Measurements from ENCODE around the gene ADAMTS17.

The ADAMTS17 gene

DNA sequence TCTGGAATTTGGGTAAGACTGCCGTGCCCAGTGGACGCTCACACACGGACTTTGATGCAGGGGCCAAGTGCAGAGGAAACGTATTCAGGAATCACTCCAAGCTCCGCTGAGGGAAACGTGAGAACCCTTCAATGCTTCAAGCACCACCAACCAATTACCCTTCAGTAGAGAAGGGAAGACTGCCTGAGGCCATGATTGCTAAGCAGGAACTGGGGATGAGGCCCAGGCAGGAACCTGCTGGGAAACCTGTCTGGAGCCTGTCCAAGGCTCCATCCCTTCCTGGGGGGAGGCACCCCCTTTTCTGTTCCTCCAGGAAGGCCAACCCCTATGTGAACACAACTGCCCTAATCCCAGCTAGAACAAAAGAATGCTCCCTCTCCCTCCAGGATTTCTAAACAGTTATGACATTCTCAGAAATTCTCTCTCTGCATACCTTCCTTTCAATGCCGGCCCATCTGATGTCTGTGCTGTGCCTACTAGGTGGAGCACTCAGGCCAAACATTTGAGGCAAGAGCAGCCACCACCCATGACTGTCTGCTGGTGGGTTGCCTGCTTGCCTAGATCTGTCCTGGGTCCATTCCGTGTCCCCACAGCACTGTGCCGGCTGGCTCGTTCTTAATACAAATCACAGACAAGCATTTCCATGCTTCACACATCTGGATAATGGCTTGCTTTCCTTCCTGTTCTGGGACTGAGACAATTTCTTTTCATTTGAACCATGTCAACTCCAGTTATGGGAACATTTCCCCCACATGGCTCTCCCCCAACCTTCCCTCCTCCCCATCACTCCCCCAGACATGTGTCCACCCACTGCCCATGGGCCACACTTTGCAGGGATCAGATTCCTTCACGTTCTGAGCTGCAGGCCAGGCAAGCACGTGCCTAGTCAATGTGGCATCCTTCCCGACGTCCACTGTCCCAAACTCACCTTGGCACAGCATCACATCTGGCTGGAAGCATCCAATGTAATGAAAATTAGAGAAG, 149.4 kb downstream of the ADAMTS17 start:
- DNase-seq, result no peak

DNA sequence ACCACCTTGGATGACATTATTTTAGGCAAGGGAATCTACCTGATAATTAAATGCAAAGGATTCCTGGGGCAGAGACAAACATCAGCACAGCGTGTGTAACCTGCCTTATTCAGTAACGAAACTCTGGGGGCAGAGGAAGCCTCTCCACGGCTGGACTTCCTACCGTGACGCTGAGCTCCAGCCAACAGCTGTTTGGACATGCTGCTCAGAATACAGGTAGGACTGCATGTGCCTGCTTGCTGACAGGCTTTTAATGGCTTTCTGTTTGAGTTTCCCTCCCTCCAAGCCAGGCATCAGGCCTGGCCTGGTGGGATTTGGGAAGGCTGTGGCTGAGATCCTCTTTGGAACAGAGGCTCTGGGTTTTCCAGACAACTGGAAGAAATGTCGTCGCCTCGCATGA, 150.6 kb downstream of the ADAMTS17 start:
- no peak for DNase-seq

DNA sequence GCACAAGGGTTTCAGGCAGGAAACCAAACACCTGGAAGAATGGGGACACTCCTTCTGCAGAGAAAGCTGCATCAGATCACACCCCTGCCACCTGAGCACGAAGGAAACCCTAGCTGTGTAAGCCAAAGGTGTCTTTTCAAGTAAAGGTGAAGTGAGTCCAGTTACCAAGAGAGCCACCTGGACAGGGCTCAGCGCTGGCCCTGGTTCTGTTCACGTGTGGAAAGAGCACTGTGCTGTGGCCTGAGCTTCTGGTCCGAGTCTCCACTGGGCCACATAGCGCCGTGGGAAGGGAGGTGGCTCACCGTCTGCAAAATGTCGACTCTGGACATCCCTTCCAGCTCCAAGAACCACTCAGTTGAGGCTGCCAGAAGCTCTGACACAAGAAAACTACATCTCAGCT, 151.1 kb downstream of the ADAMTS17 start:
- no peak for DNase-seq

GRCh38 chr15:100189849-100190248, 151.9 kb downstream of the ADAMTS17 start:
- DNase-seq, result no peak

DNA sequence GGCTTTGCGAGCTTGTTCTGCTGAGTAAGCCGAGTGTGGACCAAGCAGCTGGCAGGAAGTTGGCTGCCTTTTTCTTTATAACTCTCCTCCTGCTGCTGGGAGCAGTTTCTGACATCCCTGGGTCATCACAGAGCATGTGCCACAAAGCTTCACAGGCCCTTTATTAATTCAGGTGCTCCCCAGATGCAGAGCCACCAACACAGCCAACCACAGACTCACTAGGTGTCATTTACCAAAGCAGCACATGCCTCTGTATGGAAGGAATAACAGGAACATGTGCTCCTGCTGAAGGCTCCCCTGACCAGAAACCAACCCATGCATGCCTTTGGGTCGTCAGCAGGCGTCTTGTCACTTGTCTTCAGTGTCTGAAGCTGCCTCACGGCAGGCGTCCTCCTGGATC, 152.5 kb downstream of the ADAMTS17 start:
- no peak for DNase-seq

- DNase-seq, result no peak
Measured at GRCh38 chr15:100187677-100188076, 154.1 kb downstream of the ADAMTS17 start.

- DNase-seq, result no peak
Measured at GRCh38 chr15:100186960-100187359, 154.8 kb downstream of the ADAMTS17 start.

- no peak for DNase-seq
Measured at GRCh38 chr15:100186366-100186765, 155.4 kb downstream of the ADAMTS17 start.

DNA sequence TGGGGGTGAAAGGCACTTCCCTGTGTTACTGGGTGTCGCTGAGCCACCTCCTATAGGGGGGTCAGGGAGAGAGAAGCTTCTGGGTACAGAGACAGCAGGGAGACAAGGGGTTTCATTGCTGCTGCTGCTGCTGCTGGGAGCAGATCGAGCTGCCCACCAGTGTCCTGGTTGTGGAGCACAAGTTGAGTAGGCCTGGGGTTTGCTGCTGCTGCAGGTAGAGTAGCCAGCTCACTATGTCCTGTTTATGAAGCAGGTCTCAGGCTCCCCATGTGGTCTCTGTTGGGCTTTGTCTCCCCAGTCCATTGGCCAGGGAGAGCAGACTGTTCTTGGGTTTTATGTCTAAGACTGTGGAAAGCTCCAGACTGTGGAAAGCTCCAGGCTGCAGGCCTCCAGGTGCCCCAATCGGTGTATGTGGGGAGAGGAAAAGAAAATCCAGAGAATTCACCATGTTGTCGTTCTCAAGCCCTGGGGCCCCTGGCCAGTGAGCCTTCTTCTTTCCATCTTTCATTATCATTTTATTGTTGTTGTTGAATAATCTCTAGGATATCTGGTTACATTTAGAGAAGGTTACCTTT, 157.8 kb downstream of the ADAMTS17 start:
- DNase-seq, result no peak

GRCh38 chr15:100180921-100181320, 160.9 kb downstream of the ADAMTS17 start:
- no peak for DNase-seq

- DNase-seq, result no peak
Measured at GRCh38 chr15:100175406-100176114, 166.2 kb downstream of the ADAMTS17 start.

DNA sequence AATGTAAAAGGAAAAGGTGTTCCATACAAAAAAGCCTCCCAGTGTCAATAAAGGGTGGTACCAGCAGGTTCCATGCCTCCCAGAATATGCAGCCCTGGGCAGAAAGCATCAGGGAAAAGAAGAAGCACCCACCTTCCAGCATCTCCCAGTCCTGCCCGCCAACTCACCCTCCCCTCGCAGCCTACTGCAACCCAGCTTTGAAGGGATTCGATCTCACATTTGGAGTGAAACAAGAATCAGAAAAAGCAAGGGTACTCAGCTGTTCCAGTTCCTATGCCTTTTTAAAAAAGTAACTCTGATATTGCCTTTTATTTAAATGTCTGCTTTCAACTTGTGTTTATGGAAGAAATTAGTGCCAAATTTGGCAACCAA, 166.9 kb downstream of the ADAMTS17 start:
- DNase-seq, result no peak

DNA sequence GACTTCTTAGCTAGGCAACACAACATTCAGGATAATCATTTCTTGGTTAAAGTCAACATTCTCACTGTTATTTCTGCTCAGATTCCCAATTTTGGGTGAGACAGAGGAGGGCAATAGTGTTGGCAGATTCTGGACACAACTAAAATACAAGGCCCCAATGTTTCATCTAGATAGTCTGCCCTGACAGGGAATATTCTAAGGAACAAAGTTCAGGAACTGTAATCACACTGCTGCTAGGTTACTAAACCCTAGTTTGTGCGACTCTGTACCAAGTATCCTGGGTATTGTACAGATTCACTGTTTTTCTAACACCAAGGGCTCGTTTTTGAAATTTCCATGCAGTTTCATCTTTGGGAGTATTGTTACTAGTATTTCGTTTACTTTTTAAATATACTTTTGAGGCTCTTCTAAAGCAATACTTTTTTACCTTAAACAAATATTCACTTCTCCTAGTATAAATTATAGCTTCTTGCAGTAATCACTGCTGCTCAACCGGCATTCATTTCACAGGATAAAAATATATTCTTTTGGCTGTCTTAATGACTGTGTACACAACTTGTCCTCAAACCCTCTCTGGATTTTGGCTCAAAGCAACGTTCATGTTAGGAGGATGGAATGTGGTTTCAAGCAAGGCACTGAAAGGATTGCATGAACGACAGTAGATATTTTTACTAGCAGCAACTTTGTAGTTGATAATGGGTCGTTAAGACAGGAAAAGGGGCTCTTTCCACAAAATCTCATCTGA, 167.4 kb downstream of the ADAMTS17 start:
- no peak for DNase-seq

DNA sequence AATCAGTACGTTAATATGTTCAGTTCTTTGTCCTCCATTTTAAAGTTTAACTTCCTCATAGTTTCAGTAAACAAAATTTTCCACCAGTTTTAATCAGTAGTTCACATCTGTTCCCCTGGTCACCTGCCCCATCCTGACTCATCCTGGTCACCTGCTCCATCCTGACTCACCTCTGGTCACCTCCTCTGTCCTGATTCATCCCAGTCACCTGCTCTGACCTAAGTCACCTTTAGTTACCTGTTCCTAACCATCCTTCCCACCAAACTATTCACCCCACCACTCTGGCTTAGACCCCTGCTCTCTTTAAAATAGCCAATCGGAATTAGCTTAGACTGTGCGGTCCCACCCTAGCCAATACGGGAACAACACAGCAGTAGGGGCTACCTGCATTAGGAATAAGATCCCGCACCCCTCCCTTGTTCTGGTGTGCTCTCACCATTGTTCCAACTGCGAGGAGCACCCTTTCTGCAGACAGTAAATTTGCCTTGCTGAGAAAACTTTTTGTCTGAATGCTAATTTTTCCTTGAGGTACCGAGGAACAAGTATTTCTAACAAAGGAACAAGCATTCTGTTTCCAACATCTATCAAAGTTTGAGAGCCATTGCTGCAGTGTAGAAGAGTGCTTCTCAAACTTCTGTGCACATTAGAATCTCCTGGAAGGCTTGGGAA, 169.3 kb downstream of the ADAMTS17 start:
- DNase-seq, result no peak

DNA sequence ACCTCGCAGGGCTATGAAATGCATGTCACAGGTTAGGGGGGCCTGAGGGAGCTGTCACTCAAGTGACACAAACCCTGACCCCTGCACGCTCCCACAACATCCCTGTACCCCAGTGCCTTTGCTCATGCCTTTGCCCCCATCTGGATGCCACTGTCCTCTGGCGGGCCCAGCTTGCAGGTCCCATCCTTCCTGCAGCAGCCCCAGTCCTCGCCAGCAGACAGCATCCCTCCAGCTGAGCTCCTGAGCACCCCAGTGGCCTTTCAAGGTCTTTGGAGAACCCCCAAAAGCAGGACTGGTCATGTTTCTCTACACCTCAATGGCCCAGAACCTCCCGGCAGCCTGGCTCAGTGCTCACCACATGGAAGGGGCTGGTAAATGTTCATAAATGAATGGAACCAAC, 170.4 kb downstream of the ADAMTS17 start:
- DNase-seq, result no peak

GRCh38 chr15:100170291-100171210, 171.2 kb downstream of the ADAMTS17 start:
- peak; percentile 17 for DNase-seq

DNA sequence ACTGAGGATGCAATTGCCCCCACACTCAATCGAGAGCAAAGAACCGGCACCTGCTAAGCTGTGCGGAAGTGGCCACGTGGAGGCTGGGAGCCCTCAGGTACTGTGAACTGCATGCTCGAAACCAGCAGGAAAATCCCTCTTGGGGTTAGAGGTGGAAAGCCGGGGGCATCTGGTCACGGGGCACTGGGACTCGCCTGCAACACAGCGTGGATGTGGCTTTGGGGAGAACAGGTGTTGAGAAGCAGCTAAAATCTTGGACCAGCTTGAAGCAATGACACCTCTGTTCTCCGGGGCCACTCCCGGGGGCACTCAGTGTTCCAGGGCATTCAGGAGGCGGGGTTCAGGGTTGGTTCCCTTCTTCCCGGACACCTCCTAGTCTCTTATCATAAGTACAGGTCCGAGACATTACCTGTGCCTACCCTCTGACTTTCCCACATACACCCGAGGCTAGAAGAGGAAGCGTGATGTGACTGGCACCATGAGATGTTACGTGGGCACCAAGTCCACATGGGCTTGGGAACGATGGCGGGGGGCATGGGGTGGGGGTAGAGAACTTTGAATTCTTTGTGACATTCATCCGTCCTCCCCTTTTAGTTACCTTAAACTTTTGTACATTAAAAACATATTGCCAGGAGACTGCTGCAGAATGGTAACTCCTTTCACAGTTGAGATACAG, 172.0 kb downstream of the ADAMTS17 start:
- no peak for DNase-seq

- DNase-seq, result no peak
Measured at GRCh38 chr15:100168787-100169186, 173.0 kb downstream of the ADAMTS17 start.

- DNase-seq, result no peak
Measured at GRCh38 chr15:100167884-100168375, 173.8 kb downstream of the ADAMTS17 start.

- no peak for DNase-seq
Measured at GRCh38 chr15:100166313-100166712, 175.5 kb downstream of the ADAMTS17 start.

- no peak for DNase-seq
Measured at GRCh38 chr15:100163961-100164360, 177.8 kb downstream of the ADAMTS17 start.
